ENCODE data around the gene STPG3. TPM values are rescaled to one million over a fixed set of nuclear protein-coding genes. Genes with fewer than 3 reads are reported as not detected.

STPG3 gene
- total RNA-seq, 4 donors from 2014 or later = not detected

- H3K27me3 ChIP-seq = no peaks in the 10 kb centered on the region
- peaks cover 0 to 26% (median 13%) of the 10 kb centered on the region in 4 donors for H3K36me3 ChIP-seq
- no peak for DNase-seq (ENCODE audit: extremely low spot score)
- peaks cover 24 to 44% (median 29%) of the 10 kb centered on the region in 4 donors for H3K4me1 ChIP-seq
- H3K27ac ChIP-seq (replicated peaks in 1 of 4) = no peak overlapping the region
- TF ChIP-seq POLR2AphosphoS5 (IDR thresholded peaks at IDR 0.05) (no peak), CTCF (IDR thresholded peaks at IDR 0.05) (no peak), EP300 (IDR thresholded peaks at IDR 0.05) (no peak), POLR2A (IDR thresholded peaks at IDR 0.05; ENCODE audit: low read depth) (no peak)
- 100% methylated on average over 1 of the region's 30 CpGs for WGBS
- no peak overlapping the region for H3K4me3 ChIP-seq
- intact Hi-C loops (cut with DNase I) = no loop called here
- H3K9me3 ChIP-seq = no peaks in the 10 kb centered on the region
These were observed 32.8 kb upstream of the STPG3 start for GRCh38 chr9:137218212-137218753.

- Histone ChIP-seq H3K4me1 (peaks cover 25 to 46% (median 30%) of the 10 kb centered on the region in 4 donors), H3K36me3 (peaks cover 0 to 25% (median 12%) of the 10 kb centered on the region in 4 donors), H3K4me3 (no peak overlapping the region), H3K27ac (replicated peaks in 1 of 4) (no peak overlapping the region), H3K27me3 (no peaks in the 10 kb centered on the region), H3K9me3 (no peaks in the 10 kb centered on the region)
- no peak for DNase-seq (ENCODE audit: extremely low spot score)
- TF ChIP-seq POLR2AphosphoS5 (IDR thresholded peaks at IDR 0.05) (no peak), POLR2A (IDR thresholded peaks at IDR 0.05; ENCODE audit: low read depth) (no peak), CTCF (IDR thresholded peaks at IDR 0.05) (no peak), EP300 (IDR thresholded peaks at IDR 0.05) (no peak)
- 76% methylated on average over 3 of the region's 12 CpGs for WGBS
- intact Hi-C loops (cut with DNase I) = no loop called here
These were observed 32.3 kb upstream of the STPG3 start for GRCh38 chr9:137218754-137219271.

- H3K27ac ChIP-seq (replicated peaks in 1 of 4) = no peak overlapping the region
- peaks cover 30 to 51% (median 36%) of the 10 kb centered on the region in 4 donors for H3K4me1 ChIP-seq
- TF ChIP-seq POLR2AphosphoS5 (IDR thresholded peaks at IDR 0.05) (no peak), POLR2A (IDR thresholded peaks at IDR 0.05; ENCODE audit: low read depth) (no peak), CTCF (IDR thresholded peaks at IDR 0.05) (no peak), EP300 (IDR thresholded peaks at IDR 0.05) (no peak)
- H3K36me3 ChIP-seq = peaks cover 0 to 18% (median 8%) of the 10 kb centered on the region in 4 donors
- intact Hi-C loops (cut with DNase I) = loop anchor here (2.0 to 5.0 kb wide), 2 partner anchors 19 to 33 kb away; partner anchors contain the start of genes ANAPC2, SSNA1 and TPRN
- WGBS = 90% methylated on average over 2 of the region's 10 CpGs
- DNase-seq (ENCODE audit: extremely low spot score) = no peak
- no peaks in the 10 kb centered on the region for H3K27me3 ChIP-seq
- no peak overlapping the region for H3K4me3 ChIP-seq
- no peaks in the 10 kb centered on the region for H3K9me3 ChIP-seq
These were observed 31.2 kb upstream of the STPG3 start for GRCh38 chr9:137219757-137220316.

GRCh38 chr9:137220317-137221094 lies 30.6 kb upstream of the STPG3 start:
- intact Hi-C loops (cut with DNase I) = loop anchor here (2.0 to 5.0 kb wide), 2 partner anchors 20 to 33 kb away; partner anchors contain the start of genes ANAPC2, SSNA1 and TPRN
- Histone ChIP-seq H3K27me3 (no peaks in the 10 kb centered on the region), H3K4me1 (peaks cover 30 to 51% (median 36%) of the 10 kb centered on the region in 4 donors)

More at GRCh38 chr9:137220317-137221094, 30.6 kb upstream of the STPG3 start:
- 90% methylated on average over 31 of the region's 52 CpGs for WGBS
- Histone ChIP-seq H3K4me3 (no peak overlapping the region), H3K9me3 (no peaks in the 10 kb centered on the region), H3K27ac (replicated peaks in 1 of 4) (no peak overlapping the region), H3K36me3 (peaks cover 0 to 11% (median 5%) of the 10 kb centered on the region in 4 donors)
- DNase-seq (ENCODE audit: extremely low spot score) = no peak
- TF ChIP-seq EP300 (IDR thresholded peaks at IDR 0.05) (no peak), CTCF (IDR thresholded peaks at IDR 0.05) (no peak), POLR2A (IDR thresholded peaks at IDR 0.05; ENCODE audit: low read depth) (no peak), POLR2AphosphoS5 (IDR thresholded peaks at IDR 0.05) (no peak)
